Psoas muscle (tissue), 8 donors: ENCODE data around the gene NBPF4. TPM values are rescaled to one million over a fixed set of nuclear protein-coding genes. Genes with fewer than 3 reads are reported as not detected.

Source experiments
- ATAC-seq, 4 donors: fragments of 200-7000 bp; cut with Tn5 transposase; one replicate each; pipeline ENCODE4 v1.9.1; 2020; ENCODE audit warnings: moderate library complexity in 3 of 4, mild to moderate bottlenecking in 2 of 4
- DNase-seq, 2 donors: peaks; one replicate each; pipeline ENCODE4 v3.0.0-alpha.2; 2020
- H3K27ac ChIP-seq: fragments of 200-600 bp; one replicate; pipeline ENCODE4 v1.8.0; 2022
- H3K27me3 ChIP-seq, 3 donors: fragments of 200-600 bp in 1 of 3; one replicate each; pipeline versions ENCODE4 v1.6.1 to v1.8.0; 2013 to 2022; ENCODE audit warnings: low read length in 2 of 3, mild to moderate bottlenecking in 2 of 3, moderate library complexity in 1 of 3; ENCODE audit not compliant: insufficient read depth in 3 of 3
- H3K36me3 ChIP-seq, 2 donors: fragments of 200-600 bp in 1 of 2; one replicate each; pipeline versions ENCODE4 v1.6.1 to v1.8.0; 2013 to 2022; ENCODE audit warnings: low read depth in 1 of 2, mild to moderate bottlenecking in 1 of 2, moderate library complexity in 1 of 2; ENCODE audit not compliant: insufficient read depth in 1 of 2
- H3K4me1 ChIP-seq: fragments of 200-600 bp; one replicate; pipeline ENCODE4 v1.8.0; 2022
- H3K4me3 ChIP-seq: fragments of 200-600 bp; one replicate; pipeline ENCODE4 v1.8.0; 2022; ENCODE audit warnings: mild to moderate bottlenecking
- H3K9me3 ChIP-seq: fragments of 200-600 bp; one replicate; pipeline ENCODE4 v1.8.0; 2022
- WGBS, 3 donors: extraction: QIAGEN DNeasy Blood & Tissue Kit; methylation state at CpG; one replicate each; pipeline versions ENCODE4 v1.1.6 to v1.1.7; 2013; 5-methylcytosine and 5-hydroxymethylcytosine counted together
- intact Hi-C, 2 donors: fragments of 100-400 bp; cut with DNase I; formaldehyde crosslinking; loops; one replicate each; pipeline versions ENCODE4 v1.11.0 to v1.14.2; 2022
- polyA plus RNA-seq, 3 donors: library from polyadenylated mRNA; stranded (reverse); fragments of 200-250 nt; gene quantifications; one replicate each; pipeline ENCODE4 v1.2.3, GENCODE V29; 2013
- total RNA-seq, 4 donors: library from RNA; stranded (reverse); fragmentation: NEBNext Ultra II Directional in 2 of 4; extraction: Animal tissue kit (Norgen Biotek cat#: 25700) in 2 of 4; gene quantifications; one replicate each; pipeline versions ENCODE4 v1.2.1 to v1.2.4, GENCODE V29; 2021 to 2023
- TF ChIP-seq, protein P1 (sequence below): fragments of 200-600 bp; IDR thresholded peaks from one replicate; pipeline ENCODE4 v1.8.0; 2022; ENCODE audit warnings: antibody characterized with exemption
- donor health status: healthy with polysubstance abuse.
- donor health status: DM: no; HTN: no; CAD: no; lungs with moderate emphysema.
- donor health status: Bipolar disorder and iron deficiency.
- donor health status: healthy.
- donor health status: DM: yes; HTN: yes; CAD: no.
- donor health status: DM: no; HTN: no; CAD: no.
- donor health status: DM: no; HTN: no; CAD: no.
- donor health status: DM: yes; HTN: yes; CAD: no.

Gene NBPF4
- total and polyA plus RNA-seq, 7 donors: not detected

DNA sequence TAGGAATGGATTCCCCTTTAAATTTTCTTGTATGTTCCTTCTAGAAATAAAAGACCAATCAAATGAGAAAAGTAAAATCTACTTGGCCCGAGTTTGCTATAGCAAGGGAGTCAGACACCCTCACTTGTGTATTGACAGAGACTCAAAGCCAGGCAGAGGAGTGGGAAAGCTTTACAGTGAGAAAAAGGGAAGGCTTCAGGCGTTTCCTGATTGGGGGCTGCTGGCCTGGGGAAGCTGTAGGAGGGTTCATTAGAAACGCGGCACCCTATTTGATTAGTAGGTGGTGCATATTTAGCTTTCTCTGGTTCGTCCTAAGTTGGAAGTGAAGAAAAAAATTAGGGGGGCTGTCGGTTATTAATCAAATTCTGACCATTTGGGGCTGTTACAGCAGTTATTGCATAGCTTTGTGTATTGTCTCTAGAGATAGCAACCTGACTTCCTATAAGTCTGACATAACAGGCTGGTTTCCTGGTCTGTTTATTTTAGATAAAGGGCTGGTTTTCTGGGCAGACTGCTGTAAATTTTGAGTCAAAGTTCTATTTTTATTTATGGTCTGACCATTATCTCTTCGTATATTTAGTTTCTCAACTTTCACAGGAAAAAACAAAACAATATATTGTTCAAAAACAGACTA lies 53.8 kb downstream of the NBPF4 start:
- peaks cover 3% of the 10 kb centered on the region for H3K4me1 ChIP-seq
- H3K4me3 ChIP-seq: no peak overlapping the region
- H3K9me3 ChIP-seq: no peaks in the 10 kb centered on the region
- 68 to 87% (median 70%) methylated on average over 7 of the region's 7 CpGs for WGBS, 3 donors
- peaks cover 0 to 25% of the 10 kb centered on the region in 2 donors for H3K36me3 ChIP-seq
- DNase-seq: no peak
- no peak overlapping the region for H3K27ac ChIP-seq
- intact Hi-C loops: no loop called here
- ATAC-seq: no peak
- TF ChIP-seq, protein P1, sequence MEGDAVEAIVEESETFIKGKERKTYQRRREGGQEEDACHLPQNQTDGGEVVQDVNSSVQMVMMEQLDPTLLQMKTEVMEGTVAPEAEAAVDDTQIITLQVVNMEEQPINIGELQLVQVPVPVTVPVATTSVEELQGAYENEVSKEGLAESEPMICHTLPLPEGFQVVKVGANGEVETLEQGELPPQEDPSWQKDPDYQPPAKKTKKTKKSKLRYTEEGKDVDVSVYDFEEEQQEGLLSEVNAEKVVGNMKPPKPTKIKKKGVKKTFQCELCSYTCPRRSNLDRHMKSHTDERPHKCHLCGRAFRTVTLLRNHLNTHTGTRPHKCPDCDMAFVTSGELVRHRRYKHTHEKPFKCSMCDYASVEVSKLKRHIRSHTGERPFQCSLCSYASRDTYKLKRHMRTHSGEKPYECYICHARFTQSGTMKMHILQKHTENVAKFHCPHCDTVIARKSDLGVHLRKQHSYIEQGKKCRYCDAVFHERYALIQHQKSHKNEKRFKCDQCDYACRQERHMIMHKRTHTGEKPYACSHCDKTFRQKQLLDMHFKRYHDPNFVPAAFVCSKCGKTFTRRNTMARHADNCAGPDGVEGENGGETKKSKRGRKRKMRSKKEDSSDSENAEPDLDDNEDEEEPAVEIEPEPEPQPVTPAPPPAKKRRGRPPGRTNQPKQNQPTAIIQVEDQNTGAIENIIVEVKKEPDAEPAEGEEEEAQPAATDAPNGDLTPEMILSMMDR: no peak
- H3K27me3 ChIP-seq: no peaks in the 10 kb centered on the region

DNA sequence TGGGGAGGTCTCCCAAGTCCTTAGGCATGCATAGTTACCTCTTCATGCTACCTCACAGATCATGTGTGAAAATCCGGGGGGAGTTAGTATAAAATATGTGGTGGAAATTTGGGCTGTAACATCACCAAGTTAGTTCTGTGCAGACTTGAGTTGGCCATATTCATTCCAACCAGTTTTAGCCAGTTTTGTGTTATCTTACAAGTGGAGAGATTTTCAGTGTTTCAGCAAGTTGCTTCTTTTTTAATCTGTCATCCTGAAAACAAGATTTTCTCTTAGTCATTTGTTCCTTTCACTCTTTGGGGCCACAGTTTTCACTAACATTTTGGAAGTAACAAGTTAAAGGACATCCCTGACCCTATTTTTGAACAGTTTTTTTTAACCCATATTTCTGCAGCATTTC lies 55.1 kb downstream of the NBPF4 start:
- intact Hi-C loops: no loop called here
- Histone ChIP-seq H3K36me3 (peaks cover 2 to 26% of the 10 kb centered on the region in 2 donors), H3K4me1 (peaks cover 3% of the 10 kb centered on the region), H3K4me3 (no peak overlapping the region), H3K9me3 (no peaks in the 10 kb centered on the region), H3K27ac (no peak overlapping the region), H3K27me3 (no peaks in the 10 kb centered on the region)
- ATAC-seq: no peak
- TF ChIP-seq, protein P1: no peak
- DNase-seq: no peak
- 87 to 91% (median 87%) methylated on average over 1 of the region's 1 CpG for WGBS, 3 donors

DNA sequence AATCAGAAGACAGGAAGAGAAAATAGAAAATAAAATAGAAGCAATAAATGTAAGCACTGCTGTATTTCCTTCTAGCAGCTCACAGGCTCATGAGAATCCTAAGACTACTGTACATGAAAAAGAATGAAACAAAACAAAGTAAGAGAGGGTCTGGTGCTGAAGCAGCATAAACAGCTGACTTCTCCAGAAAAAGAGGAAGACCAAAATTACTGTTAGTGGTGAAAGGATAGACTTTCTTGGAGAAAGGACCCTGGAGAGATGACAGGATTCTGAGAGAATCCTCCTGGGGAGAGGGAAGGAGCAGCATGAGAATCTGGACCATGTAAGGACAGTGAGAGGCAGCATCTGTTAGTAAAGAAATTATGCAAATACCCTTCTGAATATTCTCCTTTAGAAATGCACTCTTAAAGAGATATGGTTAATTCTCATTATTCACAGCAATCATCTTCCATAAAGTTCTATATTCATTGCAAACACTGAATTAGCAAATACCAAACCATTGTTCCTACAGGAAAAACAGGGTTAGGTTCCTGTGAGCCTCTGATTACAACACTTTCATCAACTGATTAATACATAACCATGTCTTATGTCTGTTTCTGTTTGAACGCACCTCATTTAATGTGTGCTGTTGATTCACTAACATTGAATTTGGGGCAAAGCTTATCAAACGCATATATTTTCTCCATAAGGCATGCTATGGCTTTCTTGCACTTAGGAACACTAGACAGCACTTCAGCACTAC lies 60.7 kb downstream of the NBPF4 start:
- intact Hi-C loops: loop anchor here in 1 of 2 donors (2.0 kb wide), 1 partner anchor 16 kb away; no protein-coding TSS in a partner anchor
- no peak overlapping the region for H3K4me3 ChIP-seq
- no peaks in the 10 kb centered on the region for H3K27me3 ChIP-seq
- H3K9me3 ChIP-seq: no peaks in the 10 kb centered on the region
- peak overlapping the region; percentile 7 for H3K27ac ChIP-seq
- peaks cover 7 to 38% of the 10 kb centered on the region in 2 donors for H3K36me3 ChIP-seq
- TF ChIP-seq, protein P1: no peak
- ATAC-seq (no peak), DNase-seq (no peak)
- H3K4me1 ChIP-seq: peaks cover 14% of the 10 kb centered on the region
- WGBS, 3 donors: 49 to 52% (median 50%) methylated on average over 2 of the region's 2 CpGs

DNA sequence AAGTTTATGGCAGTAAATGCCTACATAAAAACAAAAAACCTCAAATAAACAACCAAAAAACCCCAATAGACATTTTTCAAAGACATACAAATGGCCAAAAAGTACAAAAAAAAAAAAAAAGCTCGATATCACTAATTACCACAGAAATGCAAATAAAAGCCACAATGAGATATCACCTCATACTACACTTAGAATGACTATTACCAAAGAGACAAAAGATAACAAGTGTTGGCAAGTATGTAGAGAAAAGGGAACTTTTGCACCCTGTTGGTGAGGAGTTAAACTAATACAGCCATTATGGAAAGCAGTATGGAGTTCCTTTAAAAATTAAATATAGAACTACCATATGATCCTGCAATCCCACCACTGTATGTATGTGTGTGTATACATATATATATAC lies 64.9 kb downstream of the NBPF4 start:
- TF ChIP-seq, protein P1: no peak
- no peaks in the 10 kb centered on the region for H3K27me3 ChIP-seq
- DNase-seq (no peak), ATAC-seq (no peak)
- intact Hi-C loops: no loop called here
- peaks cover 14% of the 10 kb centered on the region for H3K4me1 ChIP-seq
- peaks cover 10 to 22% of the 10 kb centered on the region in 2 donors for H3K36me3 ChIP-seq
- 90 to 100% (median 94%) methylated on average over 1 of the region's 1 CpG for WGBS, 3 donors
- H3K9me3 ChIP-seq: peaks cover 1% of the 10 kb centered on the region
- H3K27ac ChIP-seq: no peak overlapping the region
- no peak overlapping the region for H3K4me3 ChIP-seq

Other genes starting within 250 kb of the NBPF4 start
- gene SLC25A24, start 43.7 kb downstream of the NBPF4 start, total RNA-seq: 1 to 10 TPM; 5.1 to 9.4 (median 7.9) TPM
- gene SLC25A24, start 43.7 kb downstream of the NBPF4 start, polyA plus RNA-seq: 1 to 10 TPM; 3.2 to 7.6 (median 5.7) TPM
- not detected for gene NBPF6, start 206.3 kb upstream of the NBPF4 start, total RNA-seq
- not detected for gene NBPF6, start 206.3 kb upstream of the NBPF4 start, polyA plus RNA-seq